Lung (tissue), 12 donors: Measurements from ENCODE around the gene DLGAP4. TPM values are rescaled to one million over a fixed set of nuclear protein-coding genes. Genes with fewer than 3 reads are reported as not detected.

Experiments
- ATAC-seq: fragments of 200-7000 bp; cut with Tn5 transposase; one replicate; pipeline ENCODE4 v1.9.1; 2020; ENCODE audit warnings: moderate number of reproducible peaks; ENCODE audit not compliant: insufficient read depth, low FRiP score
- DNase-seq, 3 donors: peaks; one replicate each; pipeline ENCODE4 v3.0.0-alpha.2; 2013 to 2017
- H3K27ac ChIP-seq, 2 donors: one replicate each; pipeline ENCODE4 v1.5.1; 2013; ENCODE audit warnings: mild to moderate bottlenecking in 2 of 2, moderate library complexity in 2 of 2, control low read depth in 1 of 2, inconsistent platforms in 1 of 2, low read depth in 1 of 2, low read length in 1 of 2
- H3K27me3 ChIP-seq, 3 donors: one replicate each; pipeline ENCODE4 v1.5.1; 2013; ENCODE audit warnings: low read length in 2 of 3; ENCODE audit not compliant: control insufficient read depth in 3 of 3, insufficient read depth in 3 of 3
- H3K36me3 ChIP-seq, 4 donors: one replicate each; pipeline ENCODE4 v1.5.1; 2013; ENCODE audit warnings: low read length in 4 of 4, mild to moderate bottlenecking in 1 of 4, moderate library complexity in 1 of 4; ENCODE audit not compliant: control insufficient read depth in 4 of 4, insufficient read depth in 4 of 4
- H3K4me1 ChIP-seq, 5 donors: one replicate each; pipeline ENCODE4 v1.5.1; 2013; ENCODE audit warnings: low read length in 5 of 5, mild to moderate bottlenecking in 2 of 5, moderate library complexity in 1 of 5; ENCODE audit not compliant: control insufficient read depth in 5 of 5, insufficient read depth in 5 of 5
- H3K4me3 ChIP-seq: one replicate; pipeline ENCODE4 v1.5.1; 2013; ENCODE audit warnings: mild to moderate bottlenecking, control low read depth, moderate library complexity
- H3K9ac ChIP-seq, 2 donors: one replicate each; pipeline ENCODE4 v1.5.1; 2013; ENCODE audit warnings: low read length in 2 of 2, control low read depth in 1 of 2; ENCODE audit not compliant: insufficient read depth in 1 of 2
- H3K9me3 ChIP-seq, 4 donors: one replicate each; pipeline ENCODE4 v1.5.1; 2013; ENCODE audit warnings: low read length in 3 of 4, mild to moderate bottlenecking in 1 of 4, moderate library complexity in 1 of 4; ENCODE audit not compliant: control insufficient read depth in 4 of 4, insufficient read depth in 3 of 4
- WGBS, 2 donors: extraction: QIAGEN DNeasy Blood & Tissue Kit; methylation state at CpG; one replicate each; pipeline ENCODE4 v1.1.7; 2013; 5-methylcytosine and 5-hydroxymethylcytosine counted together
- polyA plus RNA-seq, 2 donors: library from polyadenylated mRNA; stranded (reverse); fragments of 200-250 nt; gene quantifications; one replicate each; pipeline ENCODE4 v1.2.1, GENCODE V29; 2013
- total RNA-seq, 2 donors: library from RNA; depleted of rRNA in 1 of 2; stranded (reverse); fragments of >200 nt in 1 of 2; gene quantifications; one replicate each; pipeline ENCODE4 v1.2.1, GENCODE V29; 2014 to 2021
- TF ChIP-seq, protein P1 (sequence below): IDR thresholded peaks from 2 replicates; pipeline ENCODE4 v1.5.1; 2012; ENCODE audit warnings: mild to moderate bottlenecking; ENCODE audit errors: control extremely low read depth, extremely low read depth
- donor health status: control.
- donor health status: control.
- donor health status: Bipolar disorder and iron deficiency.
- donor health status: healthy.
- donor health status: DM: yes; HTN: yes; CAD: no.

Gene DLGAP4
- total and polyA plus RNA-seq, 4 donors, result 34.6 to 67.6 (median 35.8) TPM

DNA sequence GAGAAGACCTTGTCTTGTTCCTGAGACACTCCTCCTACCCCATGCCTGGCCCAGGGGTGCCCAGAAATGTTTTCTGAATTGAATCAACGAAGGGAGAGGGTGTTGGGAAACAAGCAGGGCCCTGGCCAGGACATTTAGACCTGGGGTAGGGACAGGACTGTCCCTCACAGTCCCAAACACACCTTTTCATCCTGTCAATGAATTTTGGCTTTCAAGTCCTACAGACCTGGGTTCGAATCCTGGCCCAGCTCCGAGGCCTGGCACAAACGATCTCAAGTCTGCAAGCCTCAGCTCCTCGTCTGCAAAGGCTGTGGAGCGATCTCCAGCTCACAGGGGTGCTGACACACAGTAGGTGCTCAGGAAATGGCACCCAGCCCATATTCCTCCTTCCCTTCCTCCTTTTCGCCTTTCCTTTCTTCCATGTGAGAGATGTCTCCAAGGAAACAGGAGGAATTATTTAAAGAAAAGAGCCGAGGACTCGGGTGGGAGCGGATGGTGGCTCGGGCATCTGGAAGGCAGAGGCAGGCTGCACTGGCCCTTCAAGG, 7.3 kb upstream of the DLGAP4 start:
- Histone ChIP-seq H3K9ac (no peak overlapping the region), H3K36me3 (no peaks in the 10 kb centered on the region), H3K27ac (no peak overlapping the region), H3K9me3 (peaks cover 0 to 5% (median 0%) of the 10 kb centered on the region in 4 donors), H3K4me1 (no peaks in the 10 kb centered on the region), H3K4me3 (no peak overlapping the region), H3K27me3 (peaks cover 4 to 22% (median 20%) of the 10 kb centered on the region in 3 donors)
- ATAC-seq, result no peak
- 83 to 88% methylated on average over 11 of the region's 11 CpGs for WGBS, 2 donors
- no peak for DNase-seq
- TF ChIP-seq, protein P1, sequence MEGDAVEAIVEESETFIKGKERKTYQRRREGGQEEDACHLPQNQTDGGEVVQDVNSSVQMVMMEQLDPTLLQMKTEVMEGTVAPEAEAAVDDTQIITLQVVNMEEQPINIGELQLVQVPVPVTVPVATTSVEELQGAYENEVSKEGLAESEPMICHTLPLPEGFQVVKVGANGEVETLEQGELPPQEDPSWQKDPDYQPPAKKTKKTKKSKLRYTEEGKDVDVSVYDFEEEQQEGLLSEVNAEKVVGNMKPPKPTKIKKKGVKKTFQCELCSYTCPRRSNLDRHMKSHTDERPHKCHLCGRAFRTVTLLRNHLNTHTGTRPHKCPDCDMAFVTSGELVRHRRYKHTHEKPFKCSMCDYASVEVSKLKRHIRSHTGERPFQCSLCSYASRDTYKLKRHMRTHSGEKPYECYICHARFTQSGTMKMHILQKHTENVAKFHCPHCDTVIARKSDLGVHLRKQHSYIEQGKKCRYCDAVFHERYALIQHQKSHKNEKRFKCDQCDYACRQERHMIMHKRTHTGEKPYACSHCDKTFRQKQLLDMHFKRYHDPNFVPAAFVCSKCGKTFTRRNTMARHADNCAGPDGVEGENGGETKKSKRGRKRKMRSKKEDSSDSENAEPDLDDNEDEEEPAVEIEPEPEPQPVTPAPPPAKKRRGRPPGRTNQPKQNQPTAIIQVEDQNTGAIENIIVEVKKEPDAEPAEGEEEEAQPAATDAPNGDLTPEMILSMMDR, result no peak

DNA sequence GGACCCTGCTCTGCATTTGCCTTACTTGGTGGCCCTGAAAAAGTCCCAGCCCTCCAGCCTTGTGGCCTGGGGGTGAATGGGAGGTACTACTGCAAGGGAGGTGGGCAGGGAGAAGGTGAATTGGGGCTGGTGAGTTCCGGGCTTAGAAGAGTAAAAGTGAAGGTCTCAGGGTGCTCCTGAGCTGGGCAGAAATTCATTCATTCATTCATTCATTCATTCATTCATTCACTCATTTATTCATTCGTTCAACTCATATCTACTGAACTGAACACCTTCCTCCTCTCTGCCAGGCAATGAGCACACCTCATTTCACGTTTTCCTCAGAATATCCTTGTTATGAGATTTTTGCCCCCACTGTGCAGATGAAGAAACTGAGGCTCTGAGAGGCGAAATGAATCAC, 6.7 kb upstream of the DLGAP4 start:
- Histone ChIP-seq H3K36me3 (no peaks in the 10 kb centered on the region), H3K27ac (no peak overlapping the region), H3K9me3 (peaks cover 0 to 5% (median 0%) of the 10 kb centered on the region in 4 donors), H3K27me3 (peaks cover 4 to 28% (median 26%) of the 10 kb centered on the region in 3 donors), H3K9ac (no peak overlapping the region), H3K4me3 (no peak overlapping the region), H3K4me1 (no peaks in the 10 kb centered on the region)
- DNase-seq (no peak), ATAC-seq (no peak)
- TF ChIP-seq, protein P1, result no peak
- WGBS, 2 donors, result 80 to 89% methylated on average over 4 of the region's 4 CpGs

GRCh38 chr20:36301359-36302119, 4.6 kb upstream of the DLGAP4 start:
- 61 to 76% methylated on average over 7 of the region's 7 CpGs for WGBS, 2 donors
- TF ChIP-seq, protein P1, result no peak
- ATAC-seq (no peak), DNase-seq (no peak)
- no peak overlapping the region for H3K27ac ChIP-seq
- no peak overlapping the region for H3K4me3 ChIP-seq
- H3K9ac ChIP-seq, result no peak overlapping the region
- peaks cover 0 to 3% (median 0%) of the 10 kb centered on the region in 5 donors for H3K4me1 ChIP-seq
- peaks cover 0 to 5% (median 0%) of the 10 kb centered on the region in 4 donors for H3K9me3 ChIP-seq
- H3K27me3 ChIP-seq, result peaks cover 4 to 41% (median 41%) of the 10 kb centered on the region in 3 donors
- H3K36me3 ChIP-seq, result no peaks in the 10 kb centered on the region
